Activated CD4-positive, alpha-beta T cell treated with anti-CD3 and anti-CD28 coated beads, Interleukin-2, amount 50 U/mL, for 48 hours (primary cell): ENCODE measurements around the gene AAK1.
A peak's percentile ranks its signal among the peaks of the same experiment; 100 is the strongest.
"Not testable (repeated sequence)": the region's sequence is repeated elsewhere in the genome, so short reads cannot be mapped to it uniquely, and the experiment has no call there.

ENCODE experiments used
- DNase-seq, 2 experiments: peaks; one replicate each; pipeline ENCODE4 v3.0.0-alpha.2; 2020

Gene AAK1

GRCh38 chr2:69566669-69567068 lies 76.9 kb downstream of the AAK1 start:
- DNase-seq = no peak

DNA sequence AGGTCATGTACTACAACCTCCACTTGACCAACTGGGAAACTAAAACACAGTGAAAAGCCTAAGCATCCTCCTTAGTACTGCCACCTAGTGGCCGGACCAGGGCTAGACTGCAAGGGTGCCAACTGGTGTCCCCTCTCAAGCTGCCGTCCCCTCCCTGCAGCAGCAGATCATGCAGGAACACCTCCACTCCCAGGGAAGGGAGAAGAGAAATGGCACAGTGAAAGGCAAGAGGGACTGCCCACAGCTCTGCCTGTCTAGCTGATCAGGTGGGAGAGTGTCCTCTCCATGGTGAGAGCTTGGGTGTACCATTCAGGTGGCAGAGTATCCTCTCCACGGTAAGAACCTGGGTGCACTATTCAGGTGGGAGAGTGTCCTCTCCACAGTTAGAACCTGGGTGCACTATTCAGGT lies 78.1 kb downstream of the AAK1 start:
- peak; percentile 79 to 84 for DNase-seq

- no peak for DNase-seq
Measured at GRCh38 chr2:69564604-69565003, 78.9 kb downstream of the AAK1 start.

GRCh38 chr2:69563021-69563420 lies 80.5 kb downstream of the AAK1 start:
- DNase-seq = no peak

GRCh38 chr2:69561101-69561500 lies 82.4 kb downstream of the AAK1 start:
- DNase-seq = no peak

- DNase-seq = no peak
Measured at GRCh38 chr2:69560147-69560482, 83.4 kb downstream of the AAK1 start.

GRCh38 chr2:69559442-69560146 lies 83.9 kb downstream of the AAK1 start:
- no peak for DNase-seq

- no peak for DNase-seq
Measured at GRCh38 chr2:69556008-69556407, 87.5 kb downstream of the AAK1 start.

GRCh38 chr2:69554981-69555380 lies 88.6 kb downstream of the AAK1 start:
- no peak for DNase-seq

DNA sequence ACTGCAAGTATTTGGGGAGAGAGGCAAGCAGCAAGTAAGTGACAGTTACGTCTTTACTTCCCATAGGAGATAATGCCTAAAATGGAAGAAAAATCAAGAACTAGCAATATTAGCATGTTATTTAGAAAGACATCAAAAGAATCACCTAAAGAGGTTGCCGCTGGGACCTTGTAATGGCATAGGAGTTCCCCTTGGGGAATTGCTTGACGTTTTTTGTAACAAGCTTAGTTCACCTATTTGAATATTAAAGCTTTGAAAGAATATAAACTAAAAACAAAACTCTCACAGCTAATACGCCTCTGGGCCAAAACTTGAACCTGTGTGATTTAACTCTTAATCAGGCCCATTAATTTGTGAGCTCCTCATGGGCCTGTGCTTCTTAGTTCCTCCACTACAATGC lies 89.0 kb downstream of the AAK1 start:
- DNase-seq = no peak

DNA sequence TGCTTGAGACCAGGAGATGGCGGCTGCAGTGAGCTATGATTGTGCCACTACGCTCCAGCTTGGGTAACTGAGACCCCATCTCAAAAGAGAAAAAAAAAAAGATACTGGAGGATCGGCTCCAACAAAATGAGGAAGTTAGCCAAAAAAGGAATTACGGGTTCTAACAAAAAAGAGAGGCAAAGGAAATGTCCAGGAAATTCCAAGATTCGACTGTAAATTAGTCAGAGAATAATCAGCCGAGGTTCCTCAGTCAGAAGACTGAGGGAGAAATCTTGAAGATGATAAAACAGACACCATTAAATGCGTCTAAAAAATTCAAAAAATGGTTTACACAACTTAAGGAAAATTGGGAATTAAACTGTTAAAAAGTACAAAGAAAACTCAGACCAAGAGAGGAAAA lies 89.5 kb downstream of the AAK1 start:
- DNase-seq = no peak

GRCh38 chr2:69550511-69550910 lies 93.0 kb downstream of the AAK1 start:
- not testable (repeated sequence) for DNase-seq

GRCh38 chr2:69549421-69549820 lies 94.1 kb downstream of the AAK1 start:
- no peak for DNase-seq

- DNase-seq = no peak
Measured at GRCh38 chr2:69547984-69548715, 95.4 kb downstream of the AAK1 start.

GRCh38 chr2:69546646-69547045 lies 96.9 kb downstream of the AAK1 start:
- DNase-seq = no peak

DNA sequence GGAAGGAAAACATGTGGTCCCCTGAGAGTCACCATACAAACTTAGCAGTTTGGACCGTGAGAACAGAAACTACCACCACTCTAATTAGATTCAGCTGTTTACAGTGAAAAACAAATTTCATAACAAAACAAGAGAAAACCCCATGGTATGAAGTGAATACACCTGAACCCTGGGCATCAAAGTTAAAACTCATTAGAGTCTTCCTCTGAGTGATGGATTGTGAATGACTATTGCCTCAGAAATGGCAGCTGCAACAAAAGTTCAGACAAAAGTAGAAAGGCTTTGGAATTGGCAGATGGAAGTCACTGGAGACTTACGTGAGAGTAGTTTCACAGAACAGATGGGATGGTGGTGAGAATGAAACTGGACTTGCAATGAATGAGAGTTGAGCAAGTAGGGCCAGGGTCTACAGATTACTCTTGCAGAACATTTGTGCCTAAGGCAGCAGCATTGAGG lies 98.0 kb downstream of the AAK1 start:
- DNase-seq = no peak

GRCh38 chr2:69544951-69545350 lies 98.6 kb downstream of the AAK1 start:
- no peak for DNase-seq

- DNase-seq = no peak
Measured at GRCh38 chr2:69539549-69539908, 104.0 kb downstream of the AAK1 start.

GRCh38 chr2:69538872-69539548 lies 104.5 kb downstream of the AAK1 start:
- DNase-seq = no peak

GRCh38 chr2:69538249-69538648 lies 105.3 kb downstream of the AAK1 start:
- DNase-seq = no peak

DNA sequence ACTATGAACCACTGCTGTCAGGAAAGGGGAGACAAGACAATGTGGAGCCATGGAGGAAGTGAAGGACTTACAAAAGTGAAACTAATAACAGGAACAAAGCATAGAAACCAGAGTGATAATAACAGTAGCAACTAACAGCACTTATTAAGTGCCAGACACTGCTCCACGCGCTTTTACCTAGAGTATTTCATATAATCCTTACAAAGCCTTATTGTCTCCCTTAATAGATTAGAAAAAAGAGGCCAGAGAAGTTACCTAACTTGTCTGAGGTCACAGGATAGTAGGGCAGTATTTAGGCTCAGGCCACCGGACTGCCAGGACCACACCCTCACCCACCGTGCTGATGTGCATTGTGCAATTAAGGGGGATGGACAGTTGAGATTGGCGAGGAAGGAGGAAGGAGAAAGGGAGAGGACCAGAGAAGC lies 107.7 kb downstream of the AAK1 start:
- DNase-seq = no peak

GRCh38 chr2:69531186-69531585 lies 112.4 kb downstream of the AAK1 start:
- no peak for DNase-seq

DNA sequence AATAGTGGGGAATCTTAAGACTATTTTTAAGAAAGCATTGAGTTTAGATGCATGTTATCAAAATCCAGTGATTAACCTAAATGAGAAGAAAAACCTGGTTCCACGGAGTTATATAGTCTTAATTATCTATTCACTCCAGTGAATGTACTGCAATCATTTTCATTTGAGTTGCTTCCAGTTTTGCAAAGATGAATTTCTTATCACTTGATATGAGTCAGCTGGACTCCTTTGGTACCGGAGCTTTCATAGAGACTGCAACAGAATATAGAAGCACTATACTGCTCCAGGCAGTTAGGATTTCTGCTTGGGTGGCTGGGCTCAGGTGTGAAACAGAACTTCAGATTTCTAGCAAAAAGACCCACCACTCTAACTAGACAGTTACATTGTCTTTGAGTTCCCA lies 114.1 kb downstream of the AAK1 start:
- no peak for DNase-seq

GRCh38 chr2:69525261-69525660 lies 118.3 kb downstream of the AAK1 start:
- DNase-seq = no peak
